IMR-90 (cell line): Measurements from ENCODE around the gene CEP162. TPM values are rescaled to one million over a fixed set of nuclear protein-coding genes. Genes with fewer than 3 reads are reported as not detected.

Source experiments
- ATAC-seq: fragments of 200-7000 bp; cut with Tn5 transposase; 2 replicates; pipeline ENCODE4 v1.9.1; 2020; ENCODE audit warnings: low read depth, mild to moderate bottlenecking, moderate library complexity
- BruUV-seq: library from RNA; stranded (reverse); fragments of 400-500 nt; replicated peaks from 2 replicates; lab custom pipeline; 2021; lab: Mats Ljungman, UMichigan
- CTCF ChIA-PET: fragments of 300-600 bp; formaldehyde crosslinking; extraction: SDS; loops from one replicate; lab custom pipeline; 2021; ENCODE audit warnings: antibody characterized with exemption; lab: Yijun Ruan, JAX
- POLR2A ChIA-PET: fragments of 300-600 bp; sonication (Branson Sonifier 250); formaldehyde crosslinking; loops from one replicate; lab custom pipeline; 2022; ENCODE audit warnings: antibody characterized with exemption; ENCODE audit not compliant: unreplicated experiment; lab: Charles Lee
- DNase-seq: peaks from one replicate; pipeline ENCODE4 v3.0.0; 2013
- H2AFZ ChIP-seq: replicated peaks from 2 replicates; pipeline ENCODE3; 2013; ENCODE audit warnings: low read length, mild to moderate bottlenecking; ENCODE audit not compliant: poor library complexity
- H2AK5ac ChIP-seq: 2 replicates; pipeline ENCODE4 v1.6.1; 2013; ENCODE audit warnings: low read depth, low read length, inconsistent platforms
- H2AK9ac ChIP-seq: replicated peaks from 2 replicates; pipeline ENCODE3; 2013; ENCODE audit warnings: mild to moderate bottlenecking, low read depth, low read length, moderate library complexity; ENCODE audit not compliant: poor library complexity
- H2BK120ac ChIP-seq: 2 replicates; pipeline ENCODE4 v1.6.1; 2013; ENCODE audit warnings: low read depth, low read length, inconsistent platforms
- H2BK15ac ChIP-seq: 3 replicates; pipeline ENCODE4 v1.6.1; 2013; ENCODE audit warnings: low read depth, low read length, inconsistent platforms
- H2BK20ac ChIP-seq: 2 replicates; pipeline ENCODE4 v1.6.1; 2013; ENCODE audit warnings: low read depth, mild to moderate bottlenecking, inconsistent platforms, low read length, moderate library complexity
- H2BK5ac ChIP-seq: 2 replicates; pipeline ENCODE4 v1.6.1; 2013; ENCODE audit warnings: mild to moderate bottlenecking, low read depth, low read length, inconsistent platforms; ENCODE audit not compliant: poor library complexity, severe bottlenecking
- H3K14ac ChIP-seq: replicated peaks from 2 replicates; pipeline ENCODE4 v1.6.1; 2013; ENCODE audit warnings: low read depth, low read length, inconsistent platforms
- H3K18ac ChIP-seq: 2 replicates; pipeline ENCODE4 v1.6.1; 2013; ENCODE audit warnings: low read depth, low read length, control low read depth
- H3K23ac ChIP-seq: 2 replicates; pipeline ENCODE4 v1.6.1; 2013; ENCODE audit warnings: low read depth, low read length, inconsistent platforms
- H3K27ac ChIP-seq: 2 replicates; pipeline ENCODE4 v1.5.1; 2013; ENCODE audit warnings: mild to moderate bottlenecking, control low read depth, low read length; ENCODE audit not compliant: insufficient read depth
- H3K27me3 ChIP-seq: 2 replicates; pipeline ENCODE4 v1.6.1; 2013; ENCODE audit warnings: low read length; ENCODE audit not compliant: control insufficient read depth, insufficient read depth
- H3K36me3 ChIP-seq: 2 replicates; pipeline ENCODE4 v1.6.1; 2013; ENCODE audit warnings: low read length, mixed read lengths; ENCODE audit not compliant: control insufficient read depth, insufficient read depth
- H3K4ac ChIP-seq: 2 replicates; pipeline ENCODE4 v1.6.1; 2013; ENCODE audit warnings: low read depth, low read length, inconsistent platforms
- H3K4me1 ChIP-seq: 2 replicates; pipeline ENCODE4 v1.6.1; 2013; ENCODE audit warnings: low read length, mixed read lengths; ENCODE audit not compliant: control insufficient read depth, insufficient read depth
- H3K4me2 ChIP-seq: 2 replicates; pipeline ENCODE4 v1.6.1; 2013; ENCODE audit warnings: low read depth, mild to moderate bottlenecking, control low read depth, low read length, moderate library complexity
- H3K4me3 ChIP-seq: 2 replicates; pipeline ENCODE4 v1.5.1; 2013; ENCODE audit warnings: low read depth, mild to moderate bottlenecking, control low read depth, low read length, moderate library complexity; ENCODE audit not compliant: insufficient read depth
- H3K56ac ChIP-seq: 2 replicates; pipeline ENCODE4 v1.6.1; 2013; ENCODE audit warnings: low read length, inconsistent platforms; ENCODE audit not compliant: insufficient read depth; ENCODE audit errors: extremely low read depth
- H3K79me1 ChIP-seq, 2 experiments: 2 replicates each; pipeline ENCODE4 v1.6.1; 2013; ENCODE audit warnings: low read length in 2 of 2, inconsistent platforms in 1 of 2, low read depth in 1 of 2
- H3K9ac ChIP-seq: 2 replicates; pipeline ENCODE4 v1.6.1; 2013; ENCODE audit warnings: low read depth, low read length, control low read depth
- H3K9me1 ChIP-seq: 2 replicates; pipeline ENCODE4 v1.6.1; 2013; ENCODE audit warnings: low read length, inconsistent platforms; ENCODE audit not compliant: insufficient read depth
- H3K9me3 ChIP-seq: 2 replicates; pipeline ENCODE4 v1.6.1; 2013; ENCODE audit warnings: low read length; ENCODE audit not compliant: control insufficient read depth, insufficient read depth
- H4K20me1 ChIP-seq: 2 replicates; pipeline ENCODE4 v1.6.1; 2013; ENCODE audit warnings: low read length, inconsistent platforms; ENCODE audit not compliant: insufficient read depth
- H4K5ac ChIP-seq: 2 replicates; pipeline ENCODE4 v1.6.1; 2013; ENCODE audit warnings: mild to moderate bottlenecking, low read depth, low read length, control low read depth
- H4K8ac ChIP-seq, 2 experiments: 2 replicates each; pipeline ENCODE4 v1.6.1; 2013; ENCODE audit warnings: low read depth in 2 of 2, low read length in 2 of 2, control low read depth in 1 of 2, inconsistent platforms in 1 of 2
- H4K91ac ChIP-seq: 2 replicates; pipeline ENCODE4 v1.6.1; 2013; ENCODE audit warnings: low read depth, low read length, inconsistent platforms; ENCODE audit not compliant: insufficient read depth
- CEBPB ChIP-seq: IDR thresholded peaks from 2 replicates; pipeline ENCODE4 v1.6.1; 2012; ENCODE audit warnings: low read depth, low read length, improper control_type of control experiment
- CHD1 ChIP-seq: IDR thresholded peaks from 2 replicates; pipeline ENCODE4 v1.6.1; 2012; ENCODE audit warnings: low read depth, low read length, improper control_type of control experiment
- MXI1 ChIP-seq: IDR thresholded peaks from 2 replicates; pipeline ENCODE4 v1.6.1; 2012; ENCODE audit warnings: low read depth, mild to moderate bottlenecking, low read length, moderate library complexity, borderline replicate concordance
- NFE2L2 ChIP-seq: fragments of 150-350 bp; IDR thresholded peaks from 2 replicates; pipeline ENCODE4 v1.6.1; 2016; ENCODE audit warnings: low read depth, mild to moderate bottlenecking, low read length
- SMC3 ChIP-seq: fragments of 150-350 bp; IDR thresholded peaks from 2 replicates; pipeline ENCODE4 v1.6.1; 2016; ENCODE audit warnings: low read depth, mild to moderate bottlenecking, antibody characterized with exemption, low read length, moderate library complexity
- WGBS, 2 experiments: methylation state at CpG; one replicate each; pipeline versions ENCODE4 v1.1.5 to v1.1.7; 2013; ENCODE audit warnings: missing lambda C conversion rate in 2 of 2; ENCODE audit not compliant: insufficient read length in 1 of 2; ENCODE audit errors: extremely low coverage in 2 of 2; 5-methylcytosine and 5-hydroxymethylcytosine counted together
- dilution Hi-C: fragments of 300-500 bp; cut with HindIII; formaldehyde crosslinking; loops from one replicate; pipeline ENCODE4 v1.14.3; 2018; ENCODE audit warnings: low sequenced_read_pairs; ENCODE audit not compliant: unreplicated experiment
- in situ Hi-C: fragments of 300-500 bp; cut with MboI; formaldehyde crosslinking; loops from 3 replicates; pipeline ENCODE4 v1.14.3; 2019; ENCODE audit warnings: low sequenced_read_pairs, inconsistent platforms, mixed read lengths
- intact Hi-C: fragments of 100-400 bp; cut with micrococcal nuclease; formaldehyde crosslinking; loops from 2 replicates; pipeline ENCODE4 v1.10.0; 2022
- polyA plus RNA-seq, 3 experiments: library from polyadenylated mRNA; depleted of rRNA; stranded (reverse); fragments of >200 nt; gene quantifications; 2 replicates each; pipeline ENCODE4 v1.2.3, GENCODE V29; 2012; ENCODE audit warnings: low replicate concordance in 1 of 3
- total RNA-seq: library from RNA; depleted of rRNA; stranded (reverse); fragments of >200 nt; gene quantifications from 2 replicates; pipeline ENCODE4 v1.2.3, GENCODE V29; 2012
- TF ChIP-seq, protein P1 (sequence below): fragments of 150-350 bp; IDR thresholded peaks from 2 replicates; pipeline ENCODE4 v1.6.1; 2016; ENCODE audit warnings: low read depth, mild to moderate bottlenecking, low read length, moderate library complexity, borderline replicate concordance

CEP162 gene
- total and polyA plus RNA-seq, 2 of the 4 experiments (the other 2 are of a cell fraction): 1.2 to 1.6 TPM

DNA sequence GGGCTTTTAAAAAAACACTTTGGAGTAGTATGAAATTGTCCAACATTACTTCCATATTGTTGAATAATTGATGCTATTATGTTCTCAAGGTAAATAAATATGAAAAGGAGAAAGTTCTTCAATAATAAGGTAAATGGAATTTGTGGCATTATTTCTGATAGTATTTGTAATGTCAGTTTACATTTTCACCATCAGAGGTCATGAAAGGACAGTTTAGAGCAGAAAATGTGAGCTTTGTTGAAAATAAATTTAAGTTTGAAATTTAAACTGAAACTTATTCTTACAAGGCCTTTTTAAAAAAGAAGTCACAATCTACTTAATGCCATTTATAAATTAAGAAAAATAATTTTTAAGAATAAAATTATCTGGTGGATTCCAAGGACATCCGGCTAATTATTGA lies 15.8 kb upstream of the CEP162 start:
- TF ChIP-seq NFE2L2 (no peak), SMC3 (no peak), CEBPB (no peak), CHD1 (no peak), MXI1 (no peak)
- TF ChIP-seq, protein P1, sequence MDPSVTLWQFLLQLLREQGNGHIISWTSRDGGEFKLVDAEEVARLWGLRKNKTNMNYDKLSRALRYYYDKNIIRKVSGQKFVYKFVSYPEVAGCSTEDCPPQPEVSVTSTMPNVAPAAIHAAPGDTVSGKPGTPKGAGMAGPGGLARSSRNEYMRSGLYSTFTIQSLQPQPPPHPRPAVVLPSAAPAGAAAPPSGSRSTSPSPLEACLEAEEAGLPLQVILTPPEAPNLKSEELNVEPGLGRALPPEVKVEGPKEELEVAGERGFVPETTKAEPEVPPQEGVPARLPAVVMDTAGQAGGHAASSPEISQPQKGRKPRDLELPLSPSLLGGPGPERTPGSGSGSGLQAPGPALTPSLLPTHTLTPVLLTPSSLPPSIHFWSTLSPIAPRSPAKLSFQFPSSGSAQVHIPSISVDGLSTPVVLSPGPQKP: no peak
- no peak for DNase-seq

More for the DNA sequence above, 15.8 kb upstream of the CEP162 start:
- H3K27ac ChIP-seq: no peak overlapping the region
- H4K5ac ChIP-seq: no peak overlapping the region
- no peak for ATAC-seq
- no peaks in the 10 kb centered on the region for H3K9me3 ChIP-seq
- no peak overlapping the region for H2BK120ac ChIP-seq
- no peak overlapping the region for H3K4me3 ChIP-seq
- H3K79me1 ChIP-seq: no peaks in the 10 kb centered on the region
- H3K18ac ChIP-seq: no peak overlapping the region
- H2BK5ac ChIP-seq: no peak overlapping the region
- intact Hi-C loops (no loop called here), dilution Hi-C loops (no loop called here), in situ Hi-C loops (no loop called here)
- ChIA-PET POLR2A (no interaction called here), CTCF (no interaction called here)
- H2BK20ac ChIP-seq: no peak overlapping the region
- H4K91ac ChIP-seq: no peak overlapping the region
- no peaks in the 10 kb centered on the region for H3K36me3 ChIP-seq
- no peaks in the 10 kb centered on the region for H3K4me1 ChIP-seq
- H4K8ac ChIP-seq: no peak overlapping the region
- no peak overlapping the region for H2BK15ac ChIP-seq
- BruUV-seq: no TSS peak
- no peak overlapping the region for H2AK9ac ChIP-seq
- H3K23ac ChIP-seq: no peak overlapping the region
- no peaks in the 10 kb centered on the region for H3K9me1 ChIP-seq
- no peak overlapping the region for H3K9ac ChIP-seq
- H3K14ac ChIP-seq: no peak overlapping the region
- no peak overlapping the region for H3K4me2 ChIP-seq
- no peak overlapping the region for H3K4ac ChIP-seq
- no peak overlapping the region for H3K56ac ChIP-seq
- no peaks in the 10 kb centered on the region for H4K20me1 ChIP-seq
- no peaks in the 10 kb centered on the region for H3K27me3 ChIP-seq
- no CpG with 5 or more reads among the region's 1 CpG for whole genome bisulfite sequencing, 2 experiments
- no peak overlapping the region for H2AFZ ChIP-seq
- no peak overlapping the region for H2AK5ac ChIP-seq
